Bronchial epithelial cell (primary cell): Measurements from ENCODE around the gene C1QTNF4. TPM values are rescaled to one million over a fixed set of nuclear protein-coding genes. Genes with fewer than 3 reads are reported as not detected.
A peak's percentile ranks its signal among the peaks of the same experiment; 100 is the strongest.

Experiments
- DNase-seq: peaks from one replicate; pipeline ENCODE4 v3.0.0-alpha.2; 2010; ENCODE audit warnings: low read depth
- FAIRE-seq: peaks from 2 replicates; lab custom pipeline; 2011; peaks lifted over from hg19 to GRCh38; lab: Jason Lieb, UNC
- H3K27me3 ChIP-seq: 2 replicates; pipeline ENCODE4 v1.5.1; 2011; ENCODE audit warnings: low read length; ENCODE audit not compliant: control insufficient read depth, insufficient read depth
- H3K36me3 ChIP-seq: 2 replicates; pipeline ENCODE4 v1.5.1; 2011; ENCODE audit warnings: low read length; ENCODE audit not compliant: control insufficient read depth, insufficient read depth
- H3K4me3 ChIP-seq: 2 replicates; pipeline ENCODE4 v1.5.1; 2011; ENCODE audit warnings: mild to moderate bottlenecking, low read depth, low read length, control low read depth
- total RNA-seq: library from RNA; depleted of rRNA; stranded (reverse); fragments of >200 nt; gene quantifications from 2 replicates; pipeline ENCODE4 v1.2.1, GENCODE V29; 2014
- TF ChIP-seq, protein P1 (sequence below): IDR thresholded peaks from 2 replicates; pipeline ENCODE4 v1.5.1; 2011; ENCODE audit warnings: mild to moderate bottlenecking, moderate library complexity, low read length, control low read depth, inconsistent platforms; ENCODE audit not compliant: insufficient read depth, severe bottlenecking

The C1QTNF4 gene
- total RNA-seq, 1 donor from 2014 or later = 0.26 TPM

- no peaks in the 10 kb centered on the region for H3K27me3 ChIP-seq
- FAIRE-seq (no peak), DNase-seq (no peak)
- H3K36me3 ChIP-seq = peaks cover 14% of the 10 kb centered on the region
- TF ChIP-seq, protein P1, sequence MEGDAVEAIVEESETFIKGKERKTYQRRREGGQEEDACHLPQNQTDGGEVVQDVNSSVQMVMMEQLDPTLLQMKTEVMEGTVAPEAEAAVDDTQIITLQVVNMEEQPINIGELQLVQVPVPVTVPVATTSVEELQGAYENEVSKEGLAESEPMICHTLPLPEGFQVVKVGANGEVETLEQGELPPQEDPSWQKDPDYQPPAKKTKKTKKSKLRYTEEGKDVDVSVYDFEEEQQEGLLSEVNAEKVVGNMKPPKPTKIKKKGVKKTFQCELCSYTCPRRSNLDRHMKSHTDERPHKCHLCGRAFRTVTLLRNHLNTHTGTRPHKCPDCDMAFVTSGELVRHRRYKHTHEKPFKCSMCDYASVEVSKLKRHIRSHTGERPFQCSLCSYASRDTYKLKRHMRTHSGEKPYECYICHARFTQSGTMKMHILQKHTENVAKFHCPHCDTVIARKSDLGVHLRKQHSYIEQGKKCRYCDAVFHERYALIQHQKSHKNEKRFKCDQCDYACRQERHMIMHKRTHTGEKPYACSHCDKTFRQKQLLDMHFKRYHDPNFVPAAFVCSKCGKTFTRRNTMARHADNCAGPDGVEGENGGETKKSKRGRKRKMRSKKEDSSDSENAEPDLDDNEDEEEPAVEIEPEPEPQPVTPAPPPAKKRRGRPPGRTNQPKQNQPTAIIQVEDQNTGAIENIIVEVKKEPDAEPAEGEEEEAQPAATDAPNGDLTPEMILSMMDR = no peak
- H3K4me3 ChIP-seq = no peak overlapping the region
Measured at GRCh38 chr11:47573321-47573720, 20.9 kb downstream of the C1QTNF4 start.

DNA sequence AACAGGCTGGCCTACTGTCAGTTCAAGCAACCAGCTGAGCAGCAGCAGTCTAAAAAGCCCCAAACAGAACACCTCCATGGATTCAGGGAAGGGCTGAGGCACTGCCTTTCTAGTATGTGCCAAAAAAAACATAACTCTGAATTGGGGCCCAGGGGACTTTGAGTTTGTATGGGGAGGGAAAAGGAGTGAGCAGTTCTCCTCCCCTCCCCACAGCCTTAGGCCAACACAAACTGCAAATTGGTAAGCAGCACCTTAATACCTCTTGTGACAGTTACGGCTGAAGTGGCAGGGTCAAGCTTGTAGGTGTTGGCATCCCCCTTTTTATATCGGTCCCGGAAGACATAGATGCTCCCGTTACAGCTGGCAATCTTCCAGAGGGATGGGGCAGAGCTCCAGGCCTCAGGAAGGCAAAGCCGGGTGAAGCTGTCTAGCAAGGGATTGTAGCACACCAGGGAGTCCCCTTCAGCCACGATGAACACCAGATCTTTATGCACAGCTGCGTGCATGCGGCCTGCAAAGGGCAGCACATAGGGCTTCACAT, 21.4 kb downstream of the C1QTNF4 start:
- no peak for DNase-seq
- H3K27me3 ChIP-seq = no peaks in the 10 kb centered on the region
- H3K36me3 ChIP-seq = peaks cover 14% of the 10 kb centered on the region
- no peak for FAIRE-seq
- TF ChIP-seq, protein P1 = no peak
- H3K4me3 ChIP-seq = no peak overlapping the region

- Histone ChIP-seq H3K27me3 (no peaks in the 10 kb centered on the region), H3K36me3 (peaks cover 14% of the 10 kb centered on the region), H3K4me3 (no peak overlapping the region)
- TF ChIP-seq, protein P1 = no peak
- FAIRE-seq = no peak
- peak; percentile 38 for DNase-seq
Measured at GRCh38 chr11:47571895-47572294, 22.3 kb downstream of the C1QTNF4 start.

- TF ChIP-seq, protein P1 = no peak
- peaks cover 14% of the 10 kb centered on the region for H3K36me3 ChIP-seq
- no peak overlapping the region for H3K4me3 ChIP-seq
- FAIRE-seq (no peak), DNase-seq (no peak)
- H3K27me3 ChIP-seq = no peaks in the 10 kb centered on the region
Measured at GRCh38 chr11:47571357-47571729, 22.9 kb downstream of the C1QTNF4 start.

DNA sequence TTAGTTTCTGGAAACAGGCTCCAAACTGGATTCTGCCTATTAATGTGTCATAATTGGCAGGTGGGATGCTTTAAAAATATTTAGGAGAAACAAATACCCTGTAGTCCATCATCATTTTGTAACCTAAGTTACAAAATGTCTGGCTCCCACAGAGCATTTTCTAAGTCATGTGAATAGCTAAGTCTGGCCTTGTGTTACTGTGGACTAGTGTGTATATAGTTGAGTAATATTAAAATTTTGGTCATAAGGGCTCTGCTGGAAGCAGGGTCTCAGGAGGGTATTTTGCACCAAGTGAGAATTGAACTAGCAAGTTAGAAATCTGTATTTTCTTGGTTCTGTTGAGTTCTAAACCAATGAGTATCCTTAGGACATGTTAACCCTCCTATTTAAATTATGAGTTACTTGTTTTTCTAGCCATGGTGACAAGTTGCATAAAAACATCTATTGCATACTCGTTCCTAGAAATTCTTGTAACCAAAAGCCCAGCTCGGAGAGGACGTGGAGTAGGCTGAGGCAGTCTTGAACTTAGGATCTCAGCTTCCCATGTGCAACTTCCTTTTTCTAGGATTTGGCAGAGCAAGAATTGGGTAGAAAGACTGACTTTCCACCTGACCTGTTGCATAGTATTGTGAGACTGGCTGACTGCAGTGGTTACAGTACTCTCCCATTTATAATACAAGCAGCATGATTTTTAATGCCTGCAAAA, 23.4 kb downstream of the C1QTNF4 start:
- H3K27me3 ChIP-seq = no peaks in the 10 kb centered on the region
- DNase-seq = no peak
- TF ChIP-seq, protein P1 = no peak
- H3K36me3 ChIP-seq = peaks cover 14% of the 10 kb centered on the region
- no peak overlapping the region for H3K4me3 ChIP-seq
- FAIRE-seq = no peak
